Measurements from ENCODE around the gene R3HDML. TPM values are rescaled to one million over a fixed set of nuclear protein-coding genes. Genes with fewer than 3 reads are reported as not detected.

Gene R3HDML
- total RNA-seq, 1 donor from 2014 or later = not detected

- H3K27me3 ChIP-seq (ENCODE audit: control insufficient read depth, insufficient read depth, low read length) = no peaks in the 10 kb centered on the region
- DNase-seq (ENCODE audit: low read depth) (peak; percentile 55), FAIRE-seq (no peak)
- TF ChIP-seq CTCF (IDR thresholded peaks at IDR 0.05; ENCODE audit: insufficient read depth, low read length, severe bottlenecking) = no peak
- no peak overlapping the region for H3K4me3 ChIP-seq (ENCODE audit: low read depth, low read length)
- no peaks in the 10 kb centered on the region for H3K36me3 ChIP-seq (ENCODE audit: control insufficient read depth, insufficient read depth, low read length)
These were observed 33.9 kb downstream of the R3HDML start for GRCh38 chr20:44370639-44371218.

GRCh38 chr20:44382641-44383040, 45.8 kb downstream of the R3HDML start:
- Histone ChIP-seq H3K4me3 (ENCODE audit: low read depth, low read length) (no peak overlapping the region), H3K27me3 (ENCODE audit: control insufficient read depth, insufficient read depth, low read length) (no peaks in the 10 kb centered on the region), H3K36me3 (ENCODE audit: control insufficient read depth, insufficient read depth, low read length) (no peaks in the 10 kb centered on the region)
- no peak for TF ChIP-seq CTCF (IDR thresholded peaks at IDR 0.05; ENCODE audit: insufficient read depth, low read length, severe bottlenecking)
- no peak for DNase-seq (ENCODE audit: low read depth)
- FAIRE-seq = no peak

- FAIRE-seq (no peak), DNase-seq (ENCODE audit: low read depth) (peak; percentile 57)
- no peaks in the 10 kb centered on the region for H3K36me3 ChIP-seq (ENCODE audit: control insufficient read depth, insufficient read depth, low read length)
- H3K4me3 ChIP-seq (ENCODE audit: low read depth, low read length) = no peak overlapping the region
- peak; percentile 95 for TF ChIP-seq CTCF (IDR thresholded peaks at IDR 0.05; ENCODE audit: insufficient read depth, low read length, severe bottlenecking)
- H3K27me3 ChIP-seq (ENCODE audit: control insufficient read depth, insufficient read depth, low read length) = no peaks in the 10 kb centered on the region
These were observed 47.7 kb downstream of the R3HDML start for GRCh38 chr20:44384423-44385027.

- FAIRE-seq (no peak), DNase-seq (ENCODE audit: low read depth) (peak; percentile 62)
- peaks cover 1% of the 10 kb centered on the region for H3K27me3 ChIP-seq (ENCODE audit: control insufficient read depth, insufficient read depth, low read length)
- TF ChIP-seq CTCF (IDR thresholded peaks at IDR 0.05; ENCODE audit: insufficient read depth, low read length, severe bottlenecking) = peak; percentile 96
- H3K36me3 ChIP-seq (ENCODE audit: control insufficient read depth, insufficient read depth, low read length) = no peaks in the 10 kb centered on the region
- no peak overlapping the region for H3K4me3 ChIP-seq (ENCODE audit: low read depth, low read length)
These were observed 51.7 kb downstream of the R3HDML start for GRCh38 chr20:44388466-44389023.

- FAIRE-seq = no peak
- Histone ChIP-seq H3K4me3 (ENCODE audit: low read depth, low read length) (no peak overlapping the region), H3K27me3 (ENCODE audit: control insufficient read depth, insufficient read depth, low read length) (peaks cover 4% of the 10 kb centered on the region), H3K36me3 (ENCODE audit: control insufficient read depth, insufficient read depth, low read length) (no peaks in the 10 kb centered on the region)
- no peak for TF ChIP-seq CTCF (IDR thresholded peaks at IDR 0.05; ENCODE audit: insufficient read depth, low read length, severe bottlenecking)
- DNase-seq (ENCODE audit: low read depth) = no peak
These were observed 53.0 kb downstream of the R3HDML start for GRCh38 chr20:44389871-44390270.

Measured in bronchial epithelial cell (primary cell).